ENCODE data around the gene PLEKHA7. TPM values are rescaled to one million over a fixed set of nuclear protein-coding genes. Genes with fewer than 3 reads are reported as not detected.

PLEKHA7 gene
- total RNA-seq, 1 experiment from 2014 or later, result not detected

- no peak overlapping the region for H3K27ac ChIP-seq
- DNase-seq, result no peak
- H3K9me3 ChIP-seq (replicated peaks), result no peaks in the 10 kb centered on the region
- H3K4me3 ChIP-seq, result no peak overlapping the region
- no peaks in the 10 kb centered on the region for H3K36me3 ChIP-seq
- H3K4me1 ChIP-seq, result no peaks in the 10 kb centered on the region
- no peaks in the 10 kb centered on the region for H3K27me3 ChIP-seq
Measured at GRCh38 chr11:16799221-16799620, 215.0 kb downstream of the PLEKHA7 start.

GRCh38 chr11:16797776-16798175 is 216.4 kb downstream of the PLEKHA7 start:
- no peak overlapping the region for H3K27ac ChIP-seq
- H3K4me1 ChIP-seq, result no peaks in the 10 kb centered on the region
- no peak for DNase-seq
- H3K27me3 ChIP-seq, result no peaks in the 10 kb centered on the region
- H3K4me3 ChIP-seq, result no peak overlapping the region
- no peaks in the 10 kb centered on the region for H3K36me3 ChIP-seq
- H3K9me3 ChIP-seq (replicated peaks), result no peaks in the 10 kb centered on the region

GRCh38 chr11:16796311-16796710 is 217.9 kb downstream of the PLEKHA7 start:
- Histone ChIP-seq H3K27ac (no peak overlapping the region), H3K4me3 (no peak overlapping the region), H3K27me3 (no peaks in the 10 kb centered on the region), H3K36me3 (no peaks in the 10 kb centered on the region), H3K4me1 (peaks cover 13% of the 10 kb centered on the region), H3K9me3 (replicated peaks) (no peaks in the 10 kb centered on the region)
- no peak for DNase-seq

- H3K4me3 ChIP-seq, result no peak overlapping the region
- H3K27me3 ChIP-seq, result no peaks in the 10 kb centered on the region
- DNase-seq, result no peak
- H3K9me3 ChIP-seq (replicated peaks), result no peaks in the 10 kb centered on the region
- H3K4me1 ChIP-seq, result peaks cover 18% of the 10 kb centered on the region
- no peak overlapping the region for H3K27ac ChIP-seq
- no peaks in the 10 kb centered on the region for H3K36me3 ChIP-seq
Measured at GRCh38 chr11:16795146-16795545, 219.1 kb downstream of the PLEKHA7 start.

- peaks cover 18% of the 10 kb centered on the region for H3K4me1 ChIP-seq
Measured at GRCh38 chr11:16794047-16794818, 220.0 kb downstream of the PLEKHA7 start.

GRCh38 chr11:16793511-16793910 is 220.7 kb downstream of the PLEKHA7 start:
- H3K4me1 ChIP-seq, result peaks cover 18% of the 10 kb centered on the region
- H3K36me3 ChIP-seq, result no peaks in the 10 kb centered on the region
- H3K9me3 ChIP-seq (replicated peaks), result no peaks in the 10 kb centered on the region
- DNase-seq, result no peak
- no peak overlapping the region for H3K27ac ChIP-seq
- H3K27me3 ChIP-seq, result no peaks in the 10 kb centered on the region
- no peak overlapping the region for H3K4me3 ChIP-seq

More at GRCh38 chr11:16794047-16794818, 220.0 kb downstream of the PLEKHA7 start:
- no peak for DNase-seq
- no peak overlapping the region for H3K4me3 ChIP-seq
- no peak overlapping the region for H3K27ac ChIP-seq
- no peaks in the 10 kb centered on the region for H3K9me3 ChIP-seq (replicated peaks)
- no peaks in the 10 kb centered on the region for H3K36me3 ChIP-seq
- H3K27me3 ChIP-seq, result no peaks in the 10 kb centered on the region

GRCh38 chr11:16793009-16793408 is 221.2 kb downstream of the PLEKHA7 start:
- peaks cover 18% of the 10 kb centered on the region for H3K4me1 ChIP-seq
- no peaks in the 10 kb centered on the region for H3K27me3 ChIP-seq
- H3K27ac ChIP-seq, result no peak overlapping the region
- no peaks in the 10 kb centered on the region for H3K9me3 ChIP-seq (replicated peaks)
- no peak overlapping the region for H3K4me3 ChIP-seq
- no peaks in the 10 kb centered on the region for H3K36me3 ChIP-seq
- DNase-seq, result no peak

- Histone ChIP-seq H3K27me3 (no peaks in the 10 kb centered on the region), H3K4me1 (peaks cover 18% of the 10 kb centered on the region), H3K4me3 (no peak overlapping the region), H3K27ac (no peak overlapping the region), H3K9me3 (replicated peaks) (no peaks in the 10 kb centered on the region), H3K36me3 (no peaks in the 10 kb centered on the region)
- DNase-seq, result no peak
Measured at GRCh38 chr11:16792426-16792825, 221.8 kb downstream of the PLEKHA7 start.

GRCh38 chr11:16791191-16791961 is 222.8 kb downstream of the PLEKHA7 start:
- H3K4me1 ChIP-seq, result peaks cover 18% of the 10 kb centered on the region
- H3K4me3 ChIP-seq, result 0 out of 2 replicates have a peak overlapping the region, but pooled peaks have one; percentile 2
- peak overlapping the region; percentile 40 for H3K27ac ChIP-seq
- no peaks in the 10 kb centered on the region for H3K27me3 ChIP-seq
- no peaks in the 10 kb centered on the region for H3K9me3 ChIP-seq (replicated peaks)
- peak; percentile 43 to 53 for DNase-seq
- H3K36me3 ChIP-seq, result no peaks in the 10 kb centered on the region

- Histone ChIP-seq H3K4me1 (peaks cover 18% of the 10 kb centered on the region), H3K9me3 (replicated peaks) (no peaks in the 10 kb centered on the region), H3K36me3 (no peaks in the 10 kb centered on the region), H3K4me3 (no peak overlapping the region), H3K27me3 (no peaks in the 10 kb centered on the region), H3K27ac (no peak overlapping the region; the same call in 1 of the 2 replicates)
- no peak for DNase-seq
Measured at GRCh38 chr11:16790486-16791190, 223.6 kb downstream of the PLEKHA7 start.

- Histone ChIP-seq H3K4me3 (no peak overlapping the region), H3K27ac (no peak overlapping the region), H3K4me1 (peaks cover 18% of the 10 kb centered on the region), H3K9me3 (replicated peaks) (no peaks in the 10 kb centered on the region), H3K36me3 (no peaks in the 10 kb centered on the region), H3K27me3 (no peaks in the 10 kb centered on the region)
- no peak for DNase-seq
Measured at GRCh38 chr11:16789560-16790485, 224.4 kb downstream of the PLEKHA7 start.

- H3K4me1 ChIP-seq, result peaks cover 18% of the 10 kb centered on the region
- H3K27me3 ChIP-seq, result no peaks in the 10 kb centered on the region
- no peak overlapping the region for H3K4me3 ChIP-seq
- H3K27ac ChIP-seq, result no peak overlapping the region
- no peaks in the 10 kb centered on the region for H3K9me3 ChIP-seq (replicated peaks)
- no peak for DNase-seq
- no peaks in the 10 kb centered on the region for H3K36me3 ChIP-seq
Measured at GRCh38 chr11:16789063-16789420, 225.2 kb downstream of the PLEKHA7 start.

GRCh38 chr11:16788141-16789062 is 225.8 kb downstream of the PLEKHA7 start:
- H3K27ac ChIP-seq, result no peak overlapping the region
- DNase-seq, result peak; percentile 66 to 76
- no peaks in the 10 kb centered on the region for H3K36me3 ChIP-seq
- no peaks in the 10 kb centered on the region for H3K9me3 ChIP-seq (replicated peaks)
- no peak overlapping the region for H3K4me3 ChIP-seq
- H3K27me3 ChIP-seq, result no peaks in the 10 kb centered on the region
- H3K4me1 ChIP-seq, result peaks cover 18% of the 10 kb centered on the region

All from SJCRH30 (cell line).